Measurements from ENCODE around the gene CNTFR. TPM values are rescaled to one million over a fixed set of nuclear protein-coding genes. Genes with fewer than 3 reads are reported as not detected.

The CNTFR gene
- total and polyA plus RNA-seq, 10 donors, result 2.8 to 46.8 (median 15.9) TPM

- Histone ChIP-seq H3K27ac (no peak overlapping the region), H3K4me1 (peaks cover 0 to 41% (median 8%) of the 10 kb centered on the region in 6 donors), H3K4me3 (no peak overlapping the region), H3K9me3 (no peaks in the 10 kb centered on the region), H3K27me3 (replicated peaks in 1 of 7) (peaks cover 0 to 22% (median 6%) of the 10 kb centered on the region in 7 donors), H3K36me3 (peaks cover 0 to 8% (median 0%) of the 10 kb centered on the region in 6 donors)
- TF ChIP-seq POLR2A (IDR thresholded peaks at IDR 0.05) (no peak), POLR2AphosphoS5 (IDR thresholded peaks at IDR 0.05) (no peak), CTCF (IDR thresholded peaks at IDR 0.05 in 8 of 11, conservative IDR thresholded peaks at IDR 0.05 in 3 of 11) (no peak)
- peak; percentile 62 for DNase-seq
- WGBS, 5 donors, result 76 to 85% (median 81%) methylated on average over 20 of the region's 20 CpGs
- intact Hi-C loops (cut with DNase I; ENCODE audit: low total_unique reads), result no loop called here
Measured at GRCh38 chr9:34551751-34552605, 37.5 kb downstream of the CNTFR start.

DNA sequence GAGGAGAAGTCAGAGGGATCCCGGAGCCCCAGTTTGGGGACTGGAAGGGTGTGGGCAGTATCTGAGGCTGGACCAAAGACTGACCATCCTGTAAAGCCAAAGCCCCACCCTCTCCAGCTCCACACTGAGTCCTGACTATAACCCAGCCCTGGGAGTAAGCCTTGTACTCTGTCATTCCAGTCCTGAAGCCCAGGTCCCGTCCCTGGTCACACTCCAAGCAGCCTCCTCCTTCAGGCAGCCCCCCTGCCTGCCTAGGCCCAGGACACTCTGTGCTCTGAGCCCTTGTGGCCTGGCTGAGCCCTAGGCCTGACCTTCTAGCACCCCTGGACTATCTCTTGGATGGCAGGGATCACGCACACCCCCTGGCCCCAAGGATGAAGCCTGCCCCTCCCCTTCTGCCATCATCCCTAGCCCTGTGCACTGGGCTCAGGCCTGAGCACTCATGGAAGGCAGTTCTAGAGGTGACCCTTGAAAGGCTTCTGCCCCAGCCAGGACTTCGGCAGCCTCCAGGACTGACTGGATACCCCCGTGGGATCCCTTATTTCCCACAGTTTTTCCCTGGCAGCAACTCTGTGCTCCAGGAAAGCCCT lies 38.7 kb downstream of the CNTFR start:
- WGBS, 5 donors, result 68 to 92% (median 86%) methylated on average over 4 to 5 of the region's 5 CpGs
- Histone ChIP-seq H3K4me1 (peaks cover 0 to 45% (median 8%) of the 10 kb centered on the region in 6 donors), H3K36me3 (peaks cover 0 to 8% (median 0%) of the 10 kb centered on the region in 6 donors), H3K27ac (no peak overlapping the region), H3K4me3 (no peak overlapping the region), H3K27me3 (replicated peaks in 1 of 7) (peaks cover 0 to 32% (median 6%) of the 10 kb centered on the region in 7 donors), H3K9me3 (no peaks in the 10 kb centered on the region)
- peak; percentile 56 for DNase-seq
- TF ChIP-seq POLR2A (IDR thresholded peaks at IDR 0.05) (no peak), CTCF (IDR thresholded peaks at IDR 0.05 in 8 of 11, conservative IDR thresholded peaks at IDR 0.05 in 3 of 11) (no peak), POLR2AphosphoS5 (IDR thresholded peaks at IDR 0.05) (no peak)
- intact Hi-C loops (cut with DNase I; ENCODE audit: low total_unique reads), result no loop called here

GRCh38 chr9:34550016-34550680 lies 39.4 kb downstream of the CNTFR start:
- no peaks in the 10 kb centered on the region for H3K9me3 ChIP-seq
- peaks cover 0 to 32% (median 6%) of the 10 kb centered on the region in 7 donors for H3K27me3 ChIP-seq (replicated peaks in 1 of 7)
- peaks cover 0 to 40% (median 8%) of the 10 kb centered on the region in 6 donors for H3K4me1 ChIP-seq
- peaks cover 0 to 8% (median 0%) of the 10 kb centered on the region in 6 donors for H3K36me3 ChIP-seq
- H3K4me3 ChIP-seq, result no peak overlapping the region
- intact Hi-C loops (cut with DNase I; ENCODE audit: low total_unique reads), result no loop called here
- peak; percentile 55 for DNase-seq
- no peak overlapping the region for H3K27ac ChIP-seq
- WGBS, 5 donors, result 80 to 88% (median 85%) methylated on average over 10 to 12 of the region's 12 CpGs
- no peak for TF ChIP-seq POLR2A (IDR thresholded peaks at IDR 0.05)
- TF ChIP-seq CTCF (IDR thresholded peaks at IDR 0.05 in 8 of 11, conservative IDR thresholded peaks at IDR 0.05 in 3 of 11), result no peak
- no peak for TF ChIP-seq POLR2AphosphoS5 (IDR thresholded peaks at IDR 0.05)
